Endothelial cell (in vitro differentiated cells): ENCODE measurements around the gene CRLF2. TPM values are rescaled to one million over a fixed set of nuclear protein-coding genes. Genes with fewer than 3 reads are reported as not detected.

ENCODE experiments used
- DNase-seq: peaks from one replicate; pipeline ENCODE4 v3.0.0; 2021; ENCODE audit warnings: low spot score
- H3K27ac Mint-ChIP-seq: one replicate; pipeline ENCODE4 v1.8.0; 2021; ENCODE audit warnings: mixed read lengths, inconsistent platforms; ENCODE audit not compliant: unreplicated experiment
- H3K27me3 Mint-ChIP-seq: one replicate; pipeline ENCODE4 v1.8.0; 2021; ENCODE audit warnings: mild to moderate bottlenecking, moderate library complexity, mixed read lengths, inconsistent platforms; ENCODE audit not compliant: unreplicated experiment
- H3K36me3 Mint-ChIP-seq: one replicate; pipeline ENCODE4 v1.8.0; 2021; ENCODE audit warnings: mild to moderate bottlenecking, low read depth, mixed read lengths, inconsistent platforms; ENCODE audit not compliant: unreplicated experiment
- H3K4me1 Mint-ChIP-seq: one replicate; pipeline ENCODE4 v1.8.0; 2021; ENCODE audit warnings: mild to moderate bottlenecking, mixed read lengths, inconsistent platforms; ENCODE audit not compliant: unreplicated experiment
- H3K4me3 Mint-ChIP-seq: one replicate; pipeline ENCODE4 v1.8.0; 2021; ENCODE audit warnings: mild to moderate bottlenecking, mixed read lengths, inconsistent platforms; ENCODE audit not compliant: unreplicated experiment
- H3K9me3 Mint-ChIP-seq: one replicate; pipeline ENCODE4 v1.8.0; 2021; ENCODE audit warnings: mixed read lengths, inconsistent platforms; ENCODE audit not compliant: unreplicated experiment
- CTCF ChIP-seq: fragments of 200-600 bp; sonication (generic); IDR thresholded peaks from one replicate; pipeline ENCODE4 v1.5.0; 2021; ENCODE audit warnings: antibody characterized with exemption; ENCODE audit not compliant: unreplicated experiment
- total RNA-seq: library from RNA; stranded (reverse); fragmentation: NEBNext Ultra II Directional; extraction: Animal tissue kit (Norgen Biotek cat#: 25700); gene quantifications from one replicate; pipeline ENCODE4 v1.2.1, GENCODE V29; 2021; ENCODE audit not compliant: unreplicated experiment

The CRLF2 gene
- total RNA-seq, 1 donor from 2014 or later, result not detected

- TF ChIP-seq CTCF, result no peak
- H3K4me1 Mint-ChIP-seq, result no peaks in the 10 kb centered on the region
Measured at GRCh38 chrX:1153940-1154339, 58.5 kb downstream of the CRLF2 start.

GRCh38 chrX:1152090-1152489 is 60.4 kb downstream of the CRLF2 start:
- Mint-ChIP-seq H3K4me3 (no peak overlapping the region), H3K4me1 (no peaks in the 10 kb centered on the region), H3K27me3 (peaks cover 8% of the 10 kb centered on the region), H3K36me3 (peaks cover 14% of the 10 kb centered on the region), H3K27ac (no peak overlapping the region), H3K9me3 (peaks cover 34% of the 10 kb centered on the region)
- TF ChIP-seq CTCF, result no peak
- no peak for DNase-seq

More at GRCh38 chrX:1153940-1154339, 58.5 kb downstream of the CRLF2 start:
- H3K4me3 Mint-ChIP-seq, result no peak overlapping the region
- H3K36me3 Mint-ChIP-seq, result peaks cover 14% of the 10 kb centered on the region
- DNase-seq, result no peak
- H3K27me3 Mint-ChIP-seq, result peaks cover 11% of the 10 kb centered on the region
- H3K9me3 Mint-ChIP-seq, result peaks cover 29% of the 10 kb centered on the region
- H3K27ac Mint-ChIP-seq, result no peak overlapping the region

GRCh38 chrX:1151378-1152077 is 60.9 kb downstream of the CRLF2 start:
- Mint-ChIP-seq H3K36me3 (peaks cover 14% of the 10 kb centered on the region), H3K9me3 (peaks cover 34% of the 10 kb centered on the region), H3K27ac (no peak overlapping the region), H3K27me3 (peaks cover 7% of the 10 kb centered on the region), H3K4me1 (no peaks in the 10 kb centered on the region), H3K4me3 (no peak overlapping the region)
- TF ChIP-seq CTCF, result no peak
- DNase-seq, result no peak

GRCh38 chrX:1150569-1151347 is 61.7 kb downstream of the CRLF2 start:
- Mint-ChIP-seq H3K4me3 (no peak overlapping the region), H3K4me1 (no peaks in the 10 kb centered on the region), H3K9me3 (peaks cover 34% of the 10 kb centered on the region), H3K27ac (no peak overlapping the region), H3K27me3 (peaks cover 3% of the 10 kb centered on the region), H3K36me3 (peaks cover 14% of the 10 kb centered on the region)
- no peak for TF ChIP-seq CTCF
- DNase-seq, result no peak
